Activated naive CD4-positive, alpha-beta T cell treated with Interleukin-2 at 50 U/mL for 16 hours (primary cell): ENCODE data around the gene ALKBH2.

Source experiments
- DNase-seq: peaks from one replicate; pipeline ENCODE4 v3.0.0-alpha.2; 2020

The ALKBH2 gene

GRCh38 chr12:109113661-109114321, 20.5 kb upstream of the ALKBH2 start:
- no peak for DNase-seq

GRCh38 chr12:109112720-109113465, 19.6 kb upstream of the ALKBH2 start:
- no peak for DNase-seq

- peak; percentile 51 for DNase-seq
Measured at GRCh38 chr12:109110988-109111495, 17.8 kb upstream of the ALKBH2 start.

- DNase-seq: no peak
Measured at GRCh38 chr12:109109746-109110350, 16.6 kb upstream of the ALKBH2 start.

GRCh38 chr12:109105176-109105575, 11.9 kb upstream of the ALKBH2 start:
- DNase-seq: no peak

GRCh38 chr12:109102491-109102890, 9.2 kb upstream of the ALKBH2 start:
- DNase-seq: no peak

- DNase-seq: no peak
Measured at GRCh38 chr12:109100741-109101140, 7.5 kb upstream of the ALKBH2 start.

GRCh38 chr12:109099431-109100020, 6.3 kb upstream of the ALKBH2 start:
- DNase-seq: no peak

- DNase-seq: no peak
Measured at GRCh38 chr12:109098651-109099050, 5.4 kb upstream of the ALKBH2 start.

GRCh38 chr12:109098183-109098604, 4.9 kb upstream of the ALKBH2 start:
- no peak for DNase-seq

- DNase-seq: peak; percentile 98
Measured at GRCh38 chr12:109097435-109098182, 4.3 kb upstream of the ALKBH2 start, which contains the start of gene UNG. TSS of gene UNG (plus strand) at chr12:109097597. CDS start at chr12:109097680, 83 bp downstream.

- DNase-seq: no peak
Measured at GRCh38 chr12:109097140-109097434, 3.8 kb upstream of the ALKBH2 start.

GRCh38 chr12:109092497-109093021, 713 bp downstream of the ALKBH2 start:
- no peak for DNase-seq

GRCh38 chr12:109089683-109090082, 3.6 kb downstream of the ALKBH2 start:
- no peak for DNase-seq

GRCh38 chr12:109088818-109089217, 4.5 kb downstream of the ALKBH2 start:
- DNase-seq: no peak

GRCh38 chr12:109087250-109087649, 6.0 kb downstream of the ALKBH2 start:
- no peak for DNase-seq

GRCh38 chr12:109085590-109085989, 7.7 kb downstream of the ALKBH2 start:
- no peak for DNase-seq

- DNase-seq: no peak
Measured at GRCh38 chr12:109084425-109084824, 8.8 kb downstream of the ALKBH2 start.

GRCh38 chr12:109082751-109083150, 10.5 kb downstream of the ALKBH2 start:
- DNase-seq: no peak

GRCh38 chr12:109074866-109075265, 18.4 kb downstream of the ALKBH2 start:
- DNase-seq: no peak

- DNase-seq: no peak
Measured at GRCh38 chr12:109069307-109070271, 23.7 kb downstream of the ALKBH2 start.
